Measurements from ENCODE around the gene THADA.
"Not testable (repeated sequence)": the region's sequence is repeated elsewhere in the genome, so short reads cannot be mapped to it uniquely, and the experiment has no call there.

The THADA gene

GRCh38 chr2:43302961-43303494 lies 292.8 kb downstream of the THADA start:
- no peak for DNase-seq (ENCODE audit: low read depth)

- no peak for DNase-seq (ENCODE audit: low read depth)
Measured at GRCh38 chr2:43302182-43302960, 293.5 kb downstream of the THADA start.

GRCh38 chr2:43300781-43301583 lies 294.9 kb downstream of the THADA start:
- DNase-seq (ENCODE audit: low read depth), result no peak

DNA sequence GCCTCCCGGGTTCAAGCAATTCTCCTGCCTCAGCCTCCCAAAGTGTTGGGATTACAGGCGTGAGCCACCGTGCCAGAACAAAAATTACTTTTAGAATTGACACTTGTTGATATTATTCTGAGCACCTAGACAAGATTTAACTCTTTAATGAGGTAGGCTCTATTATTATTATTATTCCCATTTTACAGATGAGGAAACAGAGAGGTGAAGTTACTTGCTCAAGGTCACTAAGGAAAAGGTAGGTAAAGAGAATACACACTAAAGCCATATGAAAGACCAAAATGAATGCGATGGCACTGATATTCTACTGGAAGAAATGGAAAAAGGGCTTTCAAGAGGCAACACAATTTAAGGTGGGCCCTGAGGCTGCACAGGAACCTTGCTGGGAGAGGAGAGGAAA lies 295.6 kb downstream of the THADA start:
- DNase-seq (ENCODE audit: low read depth), result no peak

DNA sequence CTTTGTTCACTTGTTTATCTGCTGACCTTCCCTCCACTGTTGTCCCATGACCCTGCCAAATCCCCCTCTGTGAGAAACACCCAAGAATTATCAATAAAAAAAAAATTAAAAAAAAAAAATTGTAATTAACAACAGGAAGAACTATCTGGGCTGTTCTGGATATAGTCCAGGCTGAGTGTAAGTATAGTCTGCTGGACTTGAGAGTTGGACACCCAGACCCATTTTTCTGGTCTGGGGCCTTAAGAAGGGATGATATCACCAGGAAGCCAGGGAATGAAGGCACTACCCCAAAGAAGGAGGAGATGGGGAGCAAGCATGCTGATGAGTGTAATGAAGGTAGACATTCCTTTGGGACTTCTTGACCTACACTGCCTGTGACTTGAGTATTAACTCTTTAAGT lies 297.3 kb downstream of the THADA start:
- no peak for DNase-seq (ENCODE audit: low read depth)

GRCh38 chr2:43297740-43298139 lies 298.1 kb downstream of the THADA start:
- not testable (repeated sequence) for DNase-seq (ENCODE audit: low read depth)

- no peak for DNase-seq (ENCODE audit: low read depth)
Measured at GRCh38 chr2:43294973-43295603, 300.8 kb downstream of the THADA start.

GRCh38 chr2:43293744-43294695 lies 301.8 kb downstream of the THADA start:
- peak; percentile 100 for DNase-seq (ENCODE audit: low read depth)

DNA sequence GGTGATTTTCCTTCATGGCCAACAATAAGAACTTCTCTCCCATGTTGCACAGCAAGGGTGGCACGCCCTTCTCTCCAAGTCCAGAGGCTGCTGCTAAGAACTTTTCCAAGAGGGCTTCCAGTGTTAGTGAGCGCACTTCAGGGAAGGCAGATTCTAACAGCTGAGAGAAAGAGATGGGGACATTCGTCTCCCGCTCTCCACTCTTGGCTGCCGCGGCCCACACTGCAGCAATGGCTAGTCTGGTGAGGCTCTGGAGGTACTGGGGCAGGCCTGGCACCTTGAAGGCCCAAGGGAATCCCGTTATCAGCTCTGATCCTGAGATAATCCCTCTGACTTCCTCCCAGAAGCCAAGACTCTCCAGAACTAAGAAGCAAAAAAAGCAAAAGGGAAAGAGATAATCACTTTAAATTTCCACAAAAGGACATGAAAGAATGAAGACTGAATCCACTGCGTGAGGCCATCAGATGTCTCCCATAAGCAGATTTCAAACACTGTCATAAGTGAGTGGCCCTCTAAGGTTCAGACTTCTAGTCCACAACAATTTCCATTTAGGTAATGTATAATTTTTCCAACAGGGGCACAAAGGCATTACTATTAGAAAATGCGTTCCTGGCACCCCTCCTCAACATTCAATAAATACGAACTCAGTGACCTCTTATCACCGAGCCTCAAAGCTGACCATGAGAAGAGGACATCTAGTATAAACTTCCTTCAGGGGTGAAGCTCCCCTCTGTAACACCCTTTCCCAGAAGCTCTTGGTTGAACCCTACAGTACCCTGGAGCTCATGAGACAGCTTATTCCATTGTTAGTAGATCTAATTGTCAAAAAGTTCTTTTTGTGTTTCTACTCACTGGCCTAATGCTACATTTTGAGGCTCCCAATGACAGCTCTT lies 302.7 kb downstream of the THADA start:
- DNase-seq (ENCODE audit: low read depth), result no peak

DNA sequence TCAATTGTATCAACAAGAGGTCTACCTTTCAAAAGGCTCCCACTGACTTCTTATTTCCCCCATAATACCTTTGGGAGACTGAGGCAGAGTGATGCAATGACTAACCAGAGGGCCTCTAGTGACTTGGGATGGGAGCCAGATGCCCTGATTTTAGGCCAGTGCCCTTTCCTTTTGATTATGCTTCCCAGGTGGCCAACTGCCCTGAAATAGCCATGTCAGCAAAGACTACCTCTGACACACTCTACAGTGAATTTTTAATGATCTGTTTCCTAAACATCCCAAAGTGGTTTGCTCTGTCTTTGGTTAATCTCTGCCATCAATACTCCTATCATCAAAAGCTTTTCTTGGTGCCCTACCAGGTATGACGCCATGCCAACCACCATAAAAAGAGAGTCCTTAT lies 303.5 kb downstream of the THADA start:
- DNase-seq (ENCODE audit: low read depth), result no peak

DNA sequence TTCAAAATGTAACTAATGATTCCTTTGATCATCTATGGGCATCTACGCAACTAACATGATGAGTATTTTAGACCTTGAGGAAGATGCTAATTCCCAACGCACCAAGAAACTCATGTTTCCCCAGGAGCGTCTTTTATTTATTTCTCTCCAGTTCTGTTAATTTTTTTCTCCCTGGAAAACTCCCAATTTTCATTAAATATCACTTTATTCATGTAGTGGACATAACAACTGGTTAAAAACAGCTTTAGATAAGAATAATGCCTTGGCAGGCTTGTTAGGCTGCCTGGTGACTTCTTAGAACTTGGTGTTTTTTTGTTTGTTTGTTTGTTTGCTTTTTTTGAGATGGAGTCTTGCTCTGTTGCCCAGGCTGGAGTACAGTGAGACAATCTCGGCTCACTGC lies 306.5 kb downstream of the THADA start:
- DNase-seq (ENCODE audit: low read depth), result no peak

- peak; percentile 69 for DNase-seq (ENCODE audit: low read depth)
Measured at GRCh38 chr2:43288417-43289305, 307.2 kb downstream of the THADA start.

DNA sequence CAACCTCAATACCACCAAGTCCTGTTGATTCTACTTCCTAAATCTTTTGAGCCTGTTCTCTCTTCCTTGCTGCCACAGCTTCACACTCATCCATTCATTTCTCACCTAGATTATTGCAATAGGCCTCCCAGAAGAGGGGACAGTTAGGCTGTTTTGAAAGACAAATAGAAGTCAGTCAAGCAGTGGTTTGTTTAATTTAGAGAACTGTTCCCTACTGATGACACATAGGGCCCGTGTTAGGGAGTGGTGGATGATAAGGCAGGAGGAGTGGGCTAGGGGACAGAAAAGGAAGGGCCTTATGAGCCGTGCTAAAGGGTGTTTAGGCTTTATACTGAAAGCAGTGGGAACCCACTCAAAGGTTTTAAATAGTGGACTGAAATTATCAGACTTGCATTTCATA lies 309.9 kb downstream of the THADA start:
- no peak for DNase-seq (ENCODE audit: low read depth)

GRCh38 chr2:43284967-43285366 lies 310.9 kb downstream of the THADA start:
- no peak for DNase-seq (ENCODE audit: low read depth)

- not testable (repeated sequence) for DNase-seq (ENCODE audit: low read depth)
Measured at GRCh38 chr2:43284347-43284746, 311.5 kb downstream of the THADA start.

DNA sequence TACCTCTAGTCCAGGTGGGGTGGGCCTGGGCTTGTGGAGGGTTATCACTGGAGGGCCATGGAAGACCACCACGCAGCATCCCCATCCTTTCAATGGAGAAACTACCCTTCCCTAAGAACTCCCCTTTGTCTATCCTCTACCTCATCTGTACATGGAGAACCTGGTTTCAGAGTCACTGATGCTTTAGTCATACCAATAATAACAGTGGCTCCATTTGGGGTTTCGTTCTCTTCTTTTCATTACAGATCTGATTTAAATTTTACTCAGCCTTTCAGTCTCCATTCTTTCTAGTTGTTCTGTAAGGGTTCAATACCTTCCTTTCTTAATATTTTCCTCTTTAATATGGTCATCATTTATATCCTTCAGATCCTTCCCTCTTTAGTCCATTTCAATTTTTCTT lies 314.8 kb downstream of the THADA start:
- no peak for DNase-seq (ENCODE audit: low read depth)

- no peak for DNase-seq (ENCODE audit: low read depth)
Measured at GRCh38 chr2:43279317-43279840, 316.5 kb downstream of the THADA start.

- DNase-seq (ENCODE audit: low read depth), result no peak
Measured at GRCh38 chr2:43278564-43279220, 317.1 kb downstream of the THADA start.

- DNase-seq (ENCODE audit: low read depth), result peak; percentile 41
Measured at GRCh38 chr2:43276962-43277391, 318.9 kb downstream of the THADA start.

All from iris pigment epithelial cell (primary cell).